Measurements from ENCODE around the gene CASK.

DNA sequence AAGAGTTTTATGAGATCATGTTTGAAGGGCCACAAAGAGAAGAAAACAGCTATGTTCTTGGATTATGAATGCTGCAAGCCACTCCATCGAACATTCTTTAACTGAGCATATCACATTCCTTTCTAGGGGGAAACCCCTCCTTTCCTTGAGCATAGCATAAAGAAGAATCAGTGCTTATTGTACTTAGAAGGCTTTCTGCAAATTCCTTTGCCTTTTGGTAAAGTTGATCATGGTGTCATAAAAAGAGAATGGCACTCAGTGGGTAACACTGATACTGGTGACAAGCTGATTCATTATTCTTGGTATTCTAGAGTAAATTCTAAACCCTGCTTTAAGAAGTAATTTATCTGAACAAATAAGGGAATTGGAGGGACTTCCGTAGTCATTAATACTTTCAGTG, 323.1 kb downstream of the CASK start:
- no peak for TF ChIP-seq CTCF (IDR thresholded peaks at IDR 0.05 in 8 of 11, conservative IDR thresholded peaks at IDR 0.05 in 3 of 11)
- no peak for TF ChIP-seq POLR2A (IDR thresholded peaks at IDR 0.05)
- TF ChIP-seq POLR2AphosphoS5 (IDR thresholded peaks at IDR 0.05), result no peak
